Left colon (tissue), 2 donors: ENCODE measurements around the gene ASPG. TPM values are rescaled to one million over a fixed set of nuclear protein-coding genes. Genes with fewer than 3 reads are reported as not detected.
A peak's percentile ranks its signal among the peaks of the same experiment; 100 is the strongest.

Experiments
- ATAC-seq: fragments of 200-7000 bp; cut with Tn5 transposase; one replicate; pipeline ENCODE4 v1.9.1; 2020; ENCODE audit warnings: mild to moderate bottlenecking, moderate library complexity
- DNase-seq, 2 donors: peaks; one replicate each; pipeline ENCODE4 v3.0.0-alpha.2; 2020
- intact Hi-C, 2 donors: fragments of 100-400 bp; cut with DNase I in 1 of 2; cut with micrococcal nuclease in 1 of 2; formaldehyde crosslinking; loops; one replicate each; pipeline versions ENCODE4 v1.11.2 to v1.14.0; 2022; cut with DNase I, micrococcal nuclease
- total RNA-seq, 2 donors: library from RNA; stranded (reverse); fragmentation: NEBNext Ultra II Directional; extraction: Animal tissue kit (Norgen Biotek cat#: 25700); gene quantifications; one replicate each; pipeline ENCODE4 v1.2.1, GENCODE V29; 2021
- donor health status: DM: no; HTN: no; CAD: no.
- donor health status: DM: yes; HTN: yes; CAD: no.

Gene ASPG
- total RNA-seq, 2 donors from 2014 or later: 9.4 to 60.8 TPM

- no peak for DNase-seq
- ATAC-seq: peak; percentile 32
- intact Hi-C loops: loop anchor here (5.0 kb wide), 2 partner anchors 423 to 428 kb away; no protein-coding TSS in a partner anchor
These were observed 54.1 kb downstream of the ASPG start for GRCh38 chr14:104139460-104140212.

DNA sequence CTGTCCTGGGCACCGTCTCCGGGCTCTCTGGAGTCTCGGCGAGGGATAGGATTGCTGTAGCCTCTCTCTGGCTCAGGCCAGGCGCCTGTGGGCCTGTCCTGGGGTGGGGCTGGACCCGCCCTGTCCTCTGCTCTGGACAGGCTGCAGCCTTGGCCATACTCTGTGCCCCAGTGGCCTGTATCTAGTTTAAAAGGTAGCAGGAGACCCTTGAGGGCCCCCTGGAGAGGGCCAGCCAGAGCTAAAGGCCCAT, 54.6 kb downstream of the ASPG start:
- no peak for DNase-seq
- intact Hi-C loops: no loop called here
- peak; percentile 30 for ATAC-seq

GRCh38 chr14:104140463-104141331, 55.2 kb downstream of the ASPG start:
- DNase-seq (no peak), ATAC-seq (no peak)
- intact Hi-C loops: no loop called here

- no peak for DNase-seq
- ATAC-seq: no peak
- intact Hi-C loops: no loop called here
These were observed 56.2 kb downstream of the ASPG start for GRCh38 chr14:104141621-104142091.

- intact Hi-C loops: no loop called here
- no peak for DNase-seq
- no peak for ATAC-seq
These were observed 56.8 kb downstream of the ASPG start for GRCh38 chr14:104142136-104142945.

DNA sequence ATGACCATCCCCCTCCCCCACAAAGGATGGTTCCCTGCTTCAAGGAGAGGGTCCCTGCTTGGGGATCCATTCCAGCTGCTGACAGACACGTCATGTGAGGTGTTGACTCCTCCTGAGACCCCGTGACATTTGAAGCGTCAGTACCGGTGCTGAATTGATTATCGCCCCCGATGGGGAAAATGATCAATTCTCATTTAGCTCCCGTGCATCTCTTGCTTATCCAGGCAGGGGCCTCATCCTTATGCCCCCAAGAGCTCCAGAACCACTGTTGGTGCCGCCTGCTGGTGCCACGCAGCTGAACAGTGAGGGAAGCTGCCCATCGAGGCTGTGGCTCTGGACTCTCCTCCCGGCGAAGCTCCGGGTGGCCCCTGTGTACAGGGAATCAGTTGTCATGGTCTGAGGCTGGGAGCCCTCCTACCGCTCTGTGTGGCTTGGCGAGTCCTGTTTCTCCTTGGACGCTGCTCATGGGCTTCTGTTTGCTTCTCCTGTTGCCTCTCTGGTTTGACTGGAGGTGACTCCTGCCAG, 57.5 kb downstream of the ASPG start:
- ATAC-seq (no peak), DNase-seq (no peak)
- intact Hi-C loops: no loop called here

GRCh38 chr14:104143521-104144452, 58.3 kb downstream of the ASPG start:
- no peak for ATAC-seq
- intact Hi-C loops: no loop called here
- DNase-seq: no peak

DNA sequence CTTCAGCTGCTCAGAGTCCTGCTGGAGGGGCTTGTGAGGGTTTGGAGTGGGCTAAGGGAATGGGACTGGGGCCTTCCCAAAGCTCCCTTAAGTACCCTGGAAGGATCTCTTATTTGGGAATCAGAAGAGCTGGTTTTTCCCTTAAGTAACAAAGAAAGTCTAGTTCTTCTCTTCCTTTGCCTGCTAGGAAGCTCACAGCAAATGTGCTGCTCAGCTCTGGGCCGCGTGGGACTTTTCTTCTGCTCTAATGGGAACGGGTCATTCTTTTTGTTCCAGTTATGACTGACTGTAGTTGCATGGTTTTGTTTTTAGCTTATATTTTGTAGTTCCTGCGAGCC, 58.9 kb downstream of the ASPG start:
- intact Hi-C loops: no loop called here
- ATAC-seq: no peak

GRCh38 chr14:104144911-104145825, 59.7 kb downstream of the ASPG start:
- intact Hi-C loops: no loop called here
- ATAC-seq (no peak), DNase-seq (no peak)

More for the DNA sequence above, 58.9 kb downstream of the ASPG start:
- DNase-seq: no peak

DNA sequence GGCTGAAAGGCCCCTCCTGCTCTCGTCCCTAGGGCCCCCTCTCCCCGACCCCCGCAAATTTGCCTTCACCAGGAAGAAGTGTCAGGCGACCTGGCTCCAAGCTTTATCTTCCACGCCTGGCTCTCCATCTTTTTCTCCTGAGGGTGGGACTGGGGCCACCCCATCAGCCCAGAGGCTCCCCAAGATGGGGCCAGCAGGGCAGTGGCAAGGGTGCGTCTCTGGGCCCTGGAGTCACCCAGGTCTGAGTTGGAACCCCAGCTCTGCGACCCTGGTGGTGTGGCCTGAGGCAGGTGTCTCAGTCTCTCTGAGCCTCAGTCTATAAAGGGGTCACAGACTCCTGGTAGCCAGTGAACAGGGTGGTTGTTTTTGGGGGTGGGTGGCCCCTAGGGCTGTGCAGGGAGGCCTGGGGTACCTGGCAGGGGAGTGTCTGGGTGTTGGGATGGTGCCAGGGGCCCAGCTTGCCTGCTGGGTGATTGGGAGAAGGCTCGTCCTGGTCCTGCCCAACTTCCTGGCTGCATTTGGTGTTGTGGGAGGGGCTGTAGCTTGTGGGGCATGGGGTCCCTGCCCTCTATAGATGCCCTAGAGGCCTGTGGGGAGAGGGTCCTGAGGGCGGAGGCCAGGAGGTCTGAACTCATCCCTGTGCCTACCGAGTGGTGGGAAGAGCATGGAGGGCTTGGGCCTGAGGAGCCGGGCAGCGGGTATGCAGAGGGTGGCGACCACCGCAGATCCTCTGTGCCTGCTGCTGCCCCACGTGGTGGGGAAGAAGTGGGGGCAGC, 60.5 kb downstream of the ASPG start:
- intact Hi-C loops: no loop called here
- DNase-seq (no peak), ATAC-seq (no peak)

GRCh38 chr14:104146651-104147345, 61.3 kb downstream of the ASPG start:
- DNase-seq: no peak
- no peak for ATAC-seq
- intact Hi-C loops: no loop called here

DNA sequence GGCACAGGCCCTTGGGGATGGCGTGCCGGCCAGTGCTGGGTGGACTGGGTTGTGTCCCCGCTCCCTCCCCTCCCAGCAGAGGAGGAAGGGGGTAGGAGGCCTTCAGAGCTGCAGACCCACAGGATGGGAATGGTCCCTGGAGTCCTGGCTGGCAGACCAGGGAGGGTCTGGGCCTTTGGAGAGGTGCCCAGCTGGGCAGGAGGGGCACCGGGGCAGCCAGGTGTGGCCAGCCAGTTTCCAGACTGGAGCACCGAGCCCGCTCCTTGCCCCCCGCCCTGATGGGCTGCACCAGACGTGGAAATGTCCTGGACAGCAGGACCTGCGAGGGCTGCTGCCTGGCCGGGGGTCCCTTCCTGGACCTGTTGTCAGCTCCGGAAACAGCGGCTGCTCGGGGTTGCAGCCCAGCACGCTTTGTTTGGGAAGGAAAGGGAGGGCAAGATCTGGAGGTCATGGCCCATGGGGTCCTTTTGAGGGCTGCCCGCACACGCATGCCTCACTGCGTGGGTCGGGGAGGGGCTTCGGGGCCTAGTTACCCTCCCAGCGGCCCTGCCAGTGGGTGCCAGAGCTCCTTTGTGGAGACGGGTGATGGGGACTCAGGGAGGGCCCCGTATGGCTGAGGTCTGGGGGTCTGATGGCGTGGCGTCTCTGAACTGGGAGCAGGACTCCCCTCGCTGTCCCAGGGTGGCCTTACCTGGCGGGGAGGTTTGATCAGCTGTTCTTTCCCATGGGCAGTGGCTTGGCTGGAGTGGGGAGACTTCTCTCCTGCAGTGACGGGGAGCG, 62.0 kb downstream of the ASPG start:
- ATAC-seq: no peak
- intact Hi-C loops: no loop called here

DNA sequence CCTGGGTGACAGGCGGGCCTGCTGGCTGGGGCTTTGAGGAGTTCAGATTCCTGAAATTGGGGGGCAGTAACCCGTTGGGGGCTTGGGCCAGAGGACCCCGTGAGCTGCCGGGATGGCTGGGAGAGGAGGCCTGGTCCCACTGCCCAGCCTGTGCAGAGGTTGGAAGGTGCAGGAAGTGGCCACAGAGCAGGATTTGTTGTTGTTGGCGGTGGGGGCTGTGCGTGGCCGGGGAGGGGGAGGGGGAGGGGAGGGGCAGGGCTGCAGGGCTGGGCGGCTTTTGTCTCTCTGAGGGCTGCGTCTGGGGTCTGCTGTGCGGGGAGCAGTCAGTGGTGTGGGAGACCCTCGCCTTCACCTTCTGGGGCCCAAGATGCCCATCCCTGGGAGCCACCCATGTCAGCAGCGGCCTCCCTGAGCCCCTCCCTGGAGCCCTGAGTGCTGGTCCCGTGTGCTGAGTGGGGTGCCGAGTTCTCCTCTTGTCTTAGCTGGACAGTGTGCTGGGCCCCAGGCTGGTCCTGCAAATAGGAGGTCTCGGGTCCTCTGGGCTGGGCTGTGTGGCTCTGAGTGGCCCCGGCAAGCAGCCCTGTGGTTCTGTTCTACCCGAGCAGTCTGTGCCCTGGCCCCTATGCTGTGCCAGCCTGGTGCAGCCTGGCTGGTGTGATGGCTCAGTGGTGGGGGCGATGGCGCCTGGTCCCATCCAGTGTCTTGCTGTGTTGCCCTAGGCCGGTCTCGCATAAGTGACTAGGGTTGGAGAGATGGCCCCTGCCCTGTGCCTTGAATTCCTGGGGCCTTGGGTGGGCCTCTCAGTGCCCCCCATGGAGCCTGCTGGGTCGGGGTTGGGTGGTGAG, 63.2 kb downstream of the ASPG start:
- intact Hi-C loops: no loop called here
- ATAC-seq (no peak), DNase-seq (no peak)

More for the DNA sequence above, 62.0 kb downstream of the ASPG start:
- no peak for DNase-seq

DNA sequence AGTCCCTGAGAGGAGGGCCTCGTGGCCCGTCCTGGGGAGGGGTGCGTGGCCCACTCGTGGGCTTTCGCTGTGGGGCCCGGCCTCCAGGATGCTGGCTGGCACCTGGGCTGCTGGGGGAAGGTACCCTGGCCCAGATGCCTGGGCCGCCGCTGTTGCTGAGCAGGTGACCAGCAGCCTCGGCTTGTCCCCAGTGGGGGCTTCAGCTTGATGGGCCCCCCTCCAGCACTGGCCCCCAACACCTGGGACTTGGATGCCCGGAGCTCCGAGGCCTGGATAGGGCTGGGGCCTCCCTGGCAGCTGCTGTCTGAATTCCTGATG, 63.7 kb downstream of the ASPG start:
- DNase-seq (no peak), ATAC-seq (no peak)
- intact Hi-C loops: no loop called here
